Type B pancreatic cell (in vitro differentiated cells): ENCODE data around the gene TOE1. TPM values are rescaled to one million over a fixed set of nuclear protein-coding genes. Genes with fewer than 3 reads are reported as not detected.

Source experiments
- DNase-seq: peaks from one replicate; pipeline ENCODE4 v3.0.0; 2021; ENCODE audit warnings: mixed read lengths; ENCODE audit not compliant: unreplicated experiment; ENCODE audit errors: extremely low spot score
- H3K27ac Mint-ChIP-seq: 2 replicates; pipeline ENCODE4 v1.8.0; 2021; ENCODE audit warnings: mild to moderate bottlenecking, mixed read lengths
- H3K27me3 Mint-ChIP-seq: 2 replicates; pipeline ENCODE4 v1.8.0; 2021; ENCODE audit warnings: mixed read lengths
- H3K36me3 Mint-ChIP-seq: 2 replicates; pipeline ENCODE4 v1.8.0; 2021; ENCODE audit warnings: mixed read lengths
- H3K4me1 Mint-ChIP-seq: one replicate; pipeline ENCODE4 v1.8.0; 2021; ENCODE audit warnings: mixed read lengths; ENCODE audit not compliant: unreplicated experiment
- H3K4me3 Mint-ChIP-seq: 2 replicates; pipeline ENCODE4 v1.8.0; 2021; ENCODE audit warnings: mild to moderate bottlenecking, mixed read lengths
- H3K9me3 Mint-ChIP-seq: 2 replicates; pipeline ENCODE4 v1.8.0; 2021; ENCODE audit warnings: mixed read lengths
- total RNA-seq: library from RNA; stranded (reverse); gene quantifications from 2 replicates; pipeline ENCODE4 v1.2.1, GENCODE V29; 2021; ENCODE audit warnings: low replicate concordance
- TF ChIP-seq, protein P1 (sequence below): fragments of 200-600 bp; sonication (generic); conservative IDR thresholded peaks from 2 replicates; pipeline ENCODE4 v1.5.0; 2021; ENCODE audit warnings: antibody characterized with exemption, mild to moderate bottlenecking

The TOE1 gene
- total RNA-seq, 1 donor from 2014 or later = 12.6 TPM

DNA sequence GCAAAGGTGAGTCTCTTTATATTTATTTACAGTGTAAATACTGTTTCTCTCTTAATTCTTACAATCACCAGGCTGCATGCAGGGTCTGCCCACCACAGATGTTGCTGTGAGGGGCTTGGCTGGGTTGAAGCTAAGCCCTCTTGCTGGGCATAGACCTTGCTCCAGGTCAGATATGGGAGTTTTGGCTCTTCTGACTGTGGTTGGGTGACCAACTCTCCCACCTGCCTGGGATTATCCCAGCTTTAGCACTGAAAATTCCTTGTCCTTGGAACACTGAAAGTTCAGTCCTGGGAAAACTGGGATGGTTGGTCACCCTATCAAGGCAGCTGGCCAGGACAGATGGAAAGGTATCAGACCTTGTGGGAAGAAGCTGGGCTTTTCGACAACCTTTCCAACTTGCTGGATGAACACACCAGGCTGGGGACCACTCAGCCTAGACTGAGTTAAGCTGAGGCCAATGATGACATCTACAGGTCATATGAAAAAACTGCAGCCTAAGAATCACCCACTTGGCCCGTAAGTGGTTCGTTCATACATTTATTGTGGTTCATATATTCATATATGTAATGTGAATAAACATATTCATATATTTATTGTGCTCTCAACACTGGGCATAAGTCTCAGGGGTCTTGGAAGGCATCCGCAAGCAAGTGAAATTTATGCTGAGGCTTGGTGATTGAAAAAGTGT, 39.8 kb upstream of the TOE1 start:
- no peaks in the 10 kb centered on the region for H3K27me3 Mint-ChIP-seq
- TF ChIP-seq, protein P1, sequence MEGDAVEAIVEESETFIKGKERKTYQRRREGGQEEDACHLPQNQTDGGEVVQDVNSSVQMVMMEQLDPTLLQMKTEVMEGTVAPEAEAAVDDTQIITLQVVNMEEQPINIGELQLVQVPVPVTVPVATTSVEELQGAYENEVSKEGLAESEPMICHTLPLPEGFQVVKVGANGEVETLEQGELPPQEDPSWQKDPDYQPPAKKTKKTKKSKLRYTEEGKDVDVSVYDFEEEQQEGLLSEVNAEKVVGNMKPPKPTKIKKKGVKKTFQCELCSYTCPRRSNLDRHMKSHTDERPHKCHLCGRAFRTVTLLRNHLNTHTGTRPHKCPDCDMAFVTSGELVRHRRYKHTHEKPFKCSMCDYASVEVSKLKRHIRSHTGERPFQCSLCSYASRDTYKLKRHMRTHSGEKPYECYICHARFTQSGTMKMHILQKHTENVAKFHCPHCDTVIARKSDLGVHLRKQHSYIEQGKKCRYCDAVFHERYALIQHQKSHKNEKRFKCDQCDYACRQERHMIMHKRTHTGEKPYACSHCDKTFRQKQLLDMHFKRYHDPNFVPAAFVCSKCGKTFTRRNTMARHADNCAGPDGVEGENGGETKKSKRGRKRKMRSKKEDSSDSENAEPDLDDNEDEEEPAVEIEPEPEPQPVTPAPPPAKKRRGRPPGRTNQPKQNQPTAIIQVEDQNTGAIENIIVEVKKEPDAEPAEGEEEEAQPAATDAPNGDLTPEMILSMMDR = peak; percentile 89
- no peaks in the 10 kb centered on the region for H3K9me3 Mint-ChIP-seq
- H3K36me3 Mint-ChIP-seq = no peaks in the 10 kb centered on the region
- no peak overlapping the region for H3K4me3 Mint-ChIP-seq
- H3K27ac Mint-ChIP-seq = no peak overlapping the region
- no peak for DNase-seq
- peaks cover 16% of the 10 kb centered on the region for H3K4me1 Mint-ChIP-seq

DNA sequence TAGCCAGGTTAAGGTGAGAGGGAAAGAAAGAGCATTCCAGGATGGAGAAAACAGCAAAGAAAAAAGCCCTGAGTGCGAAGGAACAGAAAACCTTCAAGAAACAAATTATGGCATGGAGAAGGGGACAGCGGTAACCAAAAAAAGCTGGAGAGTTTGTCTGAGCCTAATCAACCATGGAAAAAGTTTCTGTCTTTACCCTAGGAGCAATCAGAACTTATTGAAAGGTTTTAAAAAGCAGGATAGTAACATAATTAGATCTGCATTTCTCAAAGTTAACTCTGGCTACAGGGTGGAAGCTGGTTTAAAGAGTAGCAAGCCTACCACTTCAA, 39.3 kb upstream of the TOE1 start:
- Mint-ChIP-seq H3K4me3 (no peak overlapping the region), H3K9me3 (no peaks in the 10 kb centered on the region), H3K4me1 (peaks cover 20% of the 10 kb centered on the region), H3K27me3 (no peaks in the 10 kb centered on the region), H3K27ac (no peak overlapping the region), H3K36me3 (no peaks in the 10 kb centered on the region)
- TF ChIP-seq, protein P1 = peak; percentile 29
- no peak for DNase-seq

DNA sequence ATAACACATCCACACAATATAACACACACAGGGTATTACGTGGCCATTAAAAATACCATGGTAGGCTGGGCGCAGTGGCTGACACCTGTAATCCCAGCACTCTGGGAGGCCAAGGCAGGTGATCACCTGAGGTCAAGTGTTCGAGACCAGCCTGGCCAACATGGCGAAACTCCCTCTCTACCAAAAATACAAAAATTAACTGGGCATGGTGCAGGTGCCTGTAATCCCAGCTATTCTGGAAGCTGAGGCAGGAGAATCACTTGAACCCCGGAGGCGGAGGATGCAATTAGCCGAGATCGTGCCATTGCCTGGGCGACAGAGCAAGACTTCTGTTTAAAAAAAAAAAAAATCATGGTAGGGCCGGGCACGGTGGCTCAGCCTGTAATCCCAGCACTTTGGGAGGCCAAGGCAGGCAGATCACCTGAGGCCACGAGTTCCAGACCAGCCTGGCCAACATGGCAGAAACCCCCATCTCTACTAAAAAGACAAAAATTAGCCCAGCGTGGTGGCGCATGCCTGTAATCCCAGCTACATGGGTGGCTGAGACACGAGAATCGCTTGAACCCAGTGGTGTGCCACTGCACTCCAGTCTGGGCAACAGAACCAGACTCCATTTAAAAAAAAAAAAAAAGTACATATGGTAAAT, 37.3 kb upstream of the TOE1 start:
- H3K9me3 Mint-ChIP-seq = no peaks in the 10 kb centered on the region
- no peaks in the 10 kb centered on the region for H3K36me3 Mint-ChIP-seq
- H3K27me3 Mint-ChIP-seq = no peaks in the 10 kb centered on the region
- peak overlapping the region; percentile 80 for H3K4me3 Mint-ChIP-seq
- H3K27ac Mint-ChIP-seq = peak overlapping the region; percentile 94
- peaks cover 20% of the 10 kb centered on the region for H3K4me1 Mint-ChIP-seq
- DNase-seq = no peak
- TF ChIP-seq, protein P1 = no peak

DNA sequence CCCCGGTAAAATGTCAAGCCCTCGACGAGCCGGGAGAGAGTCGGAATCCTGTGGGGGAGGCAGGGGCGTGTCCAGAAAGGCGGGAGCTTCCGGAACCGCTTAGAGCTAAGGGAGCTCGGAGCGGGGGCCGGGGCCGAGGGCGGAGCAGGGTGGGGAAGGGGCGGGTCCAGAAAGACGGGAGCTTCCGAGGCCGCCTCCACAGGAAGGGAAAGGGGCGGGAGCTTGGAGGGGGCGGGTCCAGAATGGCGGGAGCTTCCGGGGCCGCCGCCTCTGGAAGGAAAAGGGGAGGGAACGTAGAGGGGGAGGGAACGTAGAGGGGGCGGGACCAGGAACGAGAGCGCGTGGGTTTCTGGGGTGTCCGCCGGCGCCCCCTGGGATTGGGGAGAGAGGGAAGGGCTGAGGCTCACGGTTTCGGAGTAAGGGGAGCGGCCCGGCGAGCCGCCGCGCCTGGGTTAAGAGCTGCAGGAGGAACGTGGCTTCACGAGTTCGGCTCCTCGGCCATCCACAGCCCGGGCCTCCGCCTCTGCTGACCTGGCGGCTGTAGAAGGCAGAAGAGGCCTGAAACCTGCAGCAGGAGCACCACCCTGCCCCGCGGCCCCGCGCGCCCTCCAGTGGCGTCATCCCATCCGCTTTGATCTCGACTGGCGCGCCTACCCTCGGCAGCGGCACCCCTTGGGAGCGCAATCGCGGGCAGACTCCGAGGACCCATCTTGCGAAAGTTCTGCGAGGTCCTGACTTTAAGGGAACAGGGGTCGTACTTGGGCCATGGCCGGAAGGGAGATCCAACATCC, 36.3 kb upstream of the TOE1 start:
- H3K4me1 Mint-ChIP-seq = peaks cover 20% of the 10 kb centered on the region
- peak overlapping the region; percentile 93 for H3K4me3 Mint-ChIP-seq

DNA sequence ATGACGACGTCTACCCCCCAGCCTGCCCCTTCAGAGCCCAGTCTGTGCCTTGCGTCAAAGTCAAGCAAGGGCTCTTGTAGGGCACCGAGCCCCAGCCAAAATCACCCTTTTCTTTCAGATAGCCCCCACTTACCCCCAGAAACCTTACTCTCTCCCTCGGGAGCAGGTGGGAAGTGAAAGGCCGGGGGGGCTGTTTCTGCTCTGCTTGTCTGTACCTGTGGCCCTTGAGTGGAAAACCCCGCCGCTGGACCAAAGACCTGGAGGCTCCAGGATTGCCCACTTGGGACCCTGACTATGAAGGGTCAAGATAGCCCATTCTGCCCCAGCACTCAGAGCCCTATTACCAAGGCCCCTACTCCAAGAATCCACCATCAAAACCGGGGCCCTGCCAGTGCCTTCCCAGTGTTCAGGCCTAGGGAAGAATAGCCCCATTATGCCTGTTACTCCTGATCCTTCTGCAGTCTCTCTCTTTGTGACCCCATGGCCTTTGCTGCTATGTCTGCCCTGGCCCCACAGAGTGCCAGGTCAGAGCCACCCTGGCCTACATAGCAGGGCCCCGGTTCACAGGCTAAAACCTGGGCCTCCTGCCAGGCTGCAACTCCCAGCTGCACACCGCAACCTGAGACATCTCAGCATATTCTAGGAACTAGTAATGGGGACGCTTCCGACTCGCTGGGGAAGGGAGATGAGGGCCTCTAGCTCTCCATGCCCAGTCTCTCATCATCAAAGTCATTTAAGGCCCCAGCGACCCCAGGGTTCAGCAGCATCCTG, 35.5 kb upstream of the TOE1 start:
- Mint-ChIP-seq H3K4me3 (peak overlapping the region; percentile 93), H3K4me1 (peaks cover 20% of the 10 kb centered on the region), H3K9me3 (no peaks in the 10 kb centered on the region), H3K27ac (peak overlapping the region; percentile 94), H3K36me3 (no peaks in the 10 kb centered on the region), H3K27me3 (no peaks in the 10 kb centered on the region)
- no peak for DNase-seq
- TF ChIP-seq, protein P1 = no peak

More for the DNA sequence above, 36.3 kb upstream of the TOE1 start:
- peak; percentile 94 for DNase-seq
- no peaks in the 10 kb centered on the region for H3K9me3 Mint-ChIP-seq
- TF ChIP-seq, protein P1 = peak; percentile 74
- H3K27me3 Mint-ChIP-seq = no peaks in the 10 kb centered on the region
- peak overlapping the region; percentile 94 for H3K27ac Mint-ChIP-seq
- H3K36me3 Mint-ChIP-seq = no peaks in the 10 kb centered on the region
